Measurements from ENCODE around the gene MIXL1. TPM values are rescaled to one million over a fixed set of nuclear protein-coding genes. Genes with fewer than 3 reads are reported as not detected.

The MIXL1 gene
- not detected in 2 replicates for total RNA-seq

GRCh38 chr1:226223157-226223785 lies at the start of gene MIXL1:
Gene MIXL1, plus strand, starts transcription at chr1:226223664. Its CDS starts 18 bp downstream, at chr1:226223682.

DNA sequence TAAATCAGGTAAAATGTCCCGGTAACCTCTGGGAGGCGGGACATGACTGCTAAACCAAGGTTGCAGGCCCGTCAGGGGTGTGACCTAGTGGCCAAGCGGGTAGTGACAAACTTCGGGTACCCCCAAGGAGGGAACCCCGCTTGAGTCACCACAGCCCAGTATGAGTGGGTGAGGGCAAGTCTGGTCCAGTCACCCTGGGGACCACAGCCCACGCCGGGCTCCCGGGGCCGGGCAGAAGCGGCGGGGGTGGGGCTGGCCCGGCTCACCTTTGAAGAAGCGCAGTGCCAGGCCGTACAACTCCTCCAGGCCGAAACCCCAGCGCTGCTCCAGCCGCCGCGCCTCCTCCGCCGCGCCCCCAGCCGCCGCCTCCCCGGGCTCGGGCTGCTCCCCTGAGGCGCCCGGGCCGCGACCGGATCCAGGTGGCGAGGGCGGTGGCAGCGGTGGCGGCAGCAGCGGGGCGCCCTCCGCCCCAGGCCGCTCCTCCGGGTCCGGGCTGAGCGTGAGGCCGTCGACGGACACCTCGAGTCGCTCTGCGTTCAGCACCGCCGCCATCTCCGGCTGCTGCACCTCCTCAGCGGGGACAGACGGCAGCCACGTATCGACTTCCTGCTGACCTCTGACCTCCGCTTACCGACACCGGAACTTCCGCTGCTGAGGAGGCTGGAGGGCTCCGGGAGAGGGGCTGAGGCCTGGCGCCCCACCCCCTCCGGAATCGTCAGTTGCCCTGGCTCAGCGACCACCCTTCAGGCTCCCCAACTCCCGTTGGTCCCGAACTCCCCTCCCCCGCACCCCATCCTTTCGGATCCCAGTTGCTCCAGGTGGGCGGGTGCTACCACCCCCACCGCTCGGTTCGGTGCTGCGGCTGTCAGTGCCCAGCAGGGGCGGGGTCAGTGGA lies 37.1 kb upstream of the MIXL1 start, which contains the start of gene ACBD3:
Gene ACBD3 (minus strand): TSS at position 618 of the 895 bp plus-strand sequence. CDS start 66 bp downstream, at position 552.

Other genes starting within 250 kb of the MIXL1 start
- gene SDE2, start 224.3 kb upstream of the MIXL1 start, total RNA-seq: 20.6 and 23.8 TPM in 2 replicates
- gene H3-3A, start 160.9 kb upstream of the MIXL1 start, total RNA-seq: 140 and 169 TPM in 2 replicates
- 39.8 and 46.8 TPM in 2 replicates for gene ACBD3, start 36.9 kb upstream of the MIXL1 start, total RNA-seq
- gene LIN9, start 85.5 kb downstream of the MIXL1 start, total RNA-seq: 4.7 and 5.7 TPM in 2 replicates
- gene PARP1, start 184.4 kb downstream of the MIXL1 start, total RNA-seq: 108 and 133 TPM in 2 replicates

Data from endothelial cell of coronary artery (primary cell).